Left ventricle myocardium superior (tissue), 1 donor: ENCODE measurements around the gene TET2. TPM values are rescaled to one million over a fixed set of nuclear protein-coding genes. Genes with fewer than 3 reads are reported as not detected.

Experiments used
- ATAC-seq: fragments of 200-7000 bp; cut with Tn5 transposase; one replicate; pipeline ENCODE4 v1.9.1; 2020; ENCODE audit warnings: mild to moderate bottlenecking, moderate library complexity
- DNase-seq: peaks from one replicate; pipeline ENCODE4 v3.0.0-alpha.2; 2020
- intact Hi-C: fragments of 100-400 bp; cut with micrococcal nuclease; formaldehyde crosslinking; loops from one replicate; pipeline ENCODE4 v1.11.0; 2022
- total RNA-seq: library from RNA; stranded (reverse); fragmentation: NEBNext Ultra II Directional; extraction: Animal tissue kit (Norgen Biotek cat#: 25700); gene quantifications from one replicate; pipeline ENCODE4 v1.2.1, GENCODE V29; 2021
- donor health status: DM: no; HTN: yes; CAD: no; lungs with severe emphysema.

Gene TET2
- total RNA-seq, 1 donor from 2014 or later = 15.4 TPM

- DNase-seq (no peak), ATAC-seq (no peak)
- intact Hi-C loops = no loop called here
Observed at GRCh38 chr4:105170711-105171110, 24.0 kb downstream of the TET2 start.

- intact Hi-C loops = no loop called here
- ATAC-seq (no peak), DNase-seq (no peak)
Observed at GRCh38 chr4:105171912-105172311, 25.2 kb downstream of the TET2 start.

GRCh38 chr4:105174098-105174497 lies 27.4 kb downstream of the TET2 start:
- no peak for DNase-seq
- intact Hi-C loops = no loop called here

DNA sequence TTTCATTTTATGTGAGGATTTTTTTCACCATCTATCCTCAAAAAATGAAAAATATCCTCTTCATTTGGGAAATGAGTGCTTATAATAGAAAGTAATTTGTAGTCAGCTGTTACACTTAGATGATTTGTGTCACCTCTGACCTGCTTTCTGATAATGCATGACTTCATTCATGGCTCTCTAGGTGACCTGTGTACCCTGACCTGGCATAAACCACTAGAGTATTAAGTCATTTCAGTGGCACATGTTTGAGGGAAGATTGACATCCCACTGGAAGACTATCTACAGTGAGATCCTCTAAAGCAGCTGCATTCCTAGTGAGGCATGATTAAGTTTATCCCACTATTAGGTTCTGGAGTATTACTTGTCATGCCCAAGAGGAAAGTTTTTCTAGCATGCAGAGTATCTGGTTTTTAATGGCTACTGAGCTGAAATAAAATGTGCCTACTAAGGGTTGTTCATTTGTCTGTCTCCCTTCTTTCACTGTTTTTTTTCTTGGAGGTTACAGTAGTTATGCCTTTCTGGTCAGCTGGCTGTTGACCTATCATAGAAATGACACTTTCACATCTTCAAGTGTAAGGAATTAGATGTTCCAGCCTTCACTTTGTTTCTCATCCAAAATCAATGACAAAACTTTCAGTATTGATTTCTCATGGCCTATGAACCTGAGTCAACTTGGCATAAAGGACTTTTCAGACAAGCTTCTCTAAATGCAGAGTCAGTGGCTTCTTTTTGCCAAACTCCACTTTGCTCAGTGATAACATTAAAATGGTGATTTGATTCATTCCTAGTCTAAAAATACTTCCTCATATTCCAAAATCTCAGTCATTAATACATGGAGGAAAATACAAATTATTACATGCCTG lies 33.1 kb downstream of the TET2 start:
- DNase-seq (no peak), ATAC-seq (peak; percentile 63)
- intact Hi-C loops = no loop called here

More at GRCh38 chr4:105174098-105174497, 27.4 kb downstream of the TET2 start:
- ATAC-seq = no peak

DNA sequence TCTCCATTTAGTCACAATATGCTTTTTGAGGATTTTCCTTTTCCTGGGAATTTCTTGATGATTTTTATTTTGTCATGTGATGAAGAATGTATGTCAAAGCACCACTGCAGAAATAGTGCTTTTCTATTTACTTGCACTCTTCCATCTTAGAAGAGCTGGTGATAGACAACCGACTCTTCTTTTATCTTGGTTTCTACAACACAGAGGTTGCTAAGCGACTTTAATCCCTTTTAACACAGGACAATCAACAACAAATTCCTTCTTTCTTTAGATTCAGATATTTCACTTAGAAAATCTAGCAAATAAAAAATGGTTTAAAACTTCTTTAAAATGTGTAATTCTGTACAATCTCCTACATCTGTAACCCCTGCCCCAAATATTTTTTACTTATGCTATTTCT lies 34.6 kb downstream of the TET2 start:
- no peak for DNase-seq
- intact Hi-C loops = no loop called here
- no peak for ATAC-seq

GRCh38 chr4:105182211-105182610 lies 35.5 kb downstream of the TET2 start:
- intact Hi-C loops = no loop called here
- DNase-seq (no peak), ATAC-seq (no peak)

- intact Hi-C loops = no loop called here
- peak; percentile 72 for ATAC-seq
- no peak for DNase-seq
Observed at GRCh38 chr4:105184316-105184980, 37.8 kb downstream of the TET2 start.

- peak; percentile 41 for DNase-seq
- peak; percentile 84 for ATAC-seq
- intact Hi-C loops = no loop called here
Observed at GRCh38 chr4:105186701-105187161, 40.1 kb downstream of the TET2 start.

GRCh38 chr4:105189855-105190650 lies 43.4 kb downstream of the TET2 start:
- intact Hi-C loops = no loop called here
- DNase-seq (no peak), ATAC-seq (no peak)

GRCh38 chr4:105191621-105192210 lies 45.0 kb downstream of the TET2 start:
- intact Hi-C loops = no loop called here
- ATAC-seq (peak; percentile 70), DNase-seq (no peak)

DNA sequence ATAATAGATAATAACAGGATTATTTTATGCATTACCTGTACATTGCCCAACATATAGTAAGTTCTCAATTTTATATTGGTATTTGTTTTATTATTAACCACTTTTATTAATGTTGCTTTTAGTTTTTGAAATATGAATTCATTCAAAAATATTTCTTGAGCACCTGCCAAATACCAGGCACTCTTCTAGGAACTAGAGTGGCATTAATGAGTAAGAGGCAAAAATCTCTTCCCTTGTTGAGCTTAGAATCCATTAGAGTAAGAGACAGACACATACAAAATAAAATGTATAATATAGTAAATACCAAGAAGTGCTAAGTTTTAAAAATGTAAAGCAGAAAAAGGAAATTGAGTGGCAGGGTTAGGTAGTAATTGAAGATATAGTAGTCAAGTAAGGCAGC lies 45.8 kb downstream of the TET2 start:
- intact Hi-C loops = no loop called here
- no peak for ATAC-seq
- no peak for DNase-seq

DNA sequence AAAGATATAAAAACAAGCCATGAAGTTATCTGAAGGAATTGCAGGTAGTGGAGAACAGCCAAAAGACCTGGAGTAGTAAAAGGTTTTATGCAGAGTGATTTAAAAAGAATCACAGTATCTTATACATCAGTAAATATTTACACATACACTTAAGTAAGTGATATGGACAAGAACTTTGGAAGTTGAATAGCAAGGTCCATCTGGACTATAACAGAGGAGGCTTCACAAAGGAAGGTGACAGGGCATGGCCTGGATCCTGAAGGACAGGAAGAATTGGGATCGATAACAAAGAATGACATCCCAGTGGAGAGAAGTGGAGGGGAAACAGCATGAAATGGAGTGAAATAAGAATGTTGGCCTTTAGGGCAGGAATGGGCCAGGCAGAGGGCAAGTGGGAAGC lies 46.2 kb downstream of the TET2 start:
- intact Hi-C loops = no loop called here

GRCh38 chr4:105193536-105193935 lies 46.9 kb downstream of the TET2 start:
- DNase-seq (no peak), ATAC-seq (no peak)
- intact Hi-C loops = no loop called here

More for the DNA sequence above, 46.2 kb downstream of the TET2 start:
- DNase-seq (no peak), ATAC-seq (no peak)

DNA sequence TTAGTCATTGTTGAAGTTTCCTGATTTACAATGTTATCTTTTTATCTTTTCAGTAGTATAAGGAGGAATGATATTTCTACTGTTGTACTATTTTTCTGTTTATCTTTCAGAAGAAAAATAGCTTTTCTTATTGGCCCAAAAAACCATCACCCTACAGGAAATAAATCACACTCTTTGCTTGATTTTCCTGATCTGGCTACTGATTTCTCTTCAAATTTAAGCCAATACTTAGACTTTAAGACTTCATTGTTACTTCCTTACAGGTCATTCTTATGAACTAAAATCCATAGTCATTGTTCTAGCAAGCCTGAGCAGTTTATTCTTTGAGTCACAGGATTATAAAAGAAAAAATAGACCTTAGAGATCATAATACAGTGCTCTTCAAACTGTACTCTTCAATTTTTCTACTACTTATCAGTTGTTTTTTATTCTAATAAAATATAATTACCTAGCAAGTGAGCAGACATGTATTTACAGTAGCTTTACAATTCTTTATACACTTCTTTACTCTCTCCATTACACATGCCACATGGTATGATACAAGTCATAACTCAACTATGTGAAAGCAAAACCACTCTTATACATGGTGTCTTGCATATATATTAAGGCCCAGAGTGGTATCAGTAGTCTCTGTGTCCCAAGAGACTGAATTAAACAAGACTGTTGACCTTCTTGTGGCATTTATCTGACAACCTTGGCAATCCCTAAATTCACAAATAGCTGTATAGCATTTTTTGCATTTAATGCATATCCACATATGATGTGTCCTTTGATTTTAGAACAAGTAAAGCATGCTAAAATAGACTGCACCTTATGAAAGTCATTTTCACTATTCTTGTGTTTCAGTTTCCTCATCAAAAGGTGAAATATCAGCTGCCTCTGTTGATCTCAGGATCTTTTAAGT lies 47.9 kb downstream of the TET2 start:
- no peak for ATAC-seq
- intact Hi-C loops = no loop called here
- no peak for DNase-seq

DNA sequence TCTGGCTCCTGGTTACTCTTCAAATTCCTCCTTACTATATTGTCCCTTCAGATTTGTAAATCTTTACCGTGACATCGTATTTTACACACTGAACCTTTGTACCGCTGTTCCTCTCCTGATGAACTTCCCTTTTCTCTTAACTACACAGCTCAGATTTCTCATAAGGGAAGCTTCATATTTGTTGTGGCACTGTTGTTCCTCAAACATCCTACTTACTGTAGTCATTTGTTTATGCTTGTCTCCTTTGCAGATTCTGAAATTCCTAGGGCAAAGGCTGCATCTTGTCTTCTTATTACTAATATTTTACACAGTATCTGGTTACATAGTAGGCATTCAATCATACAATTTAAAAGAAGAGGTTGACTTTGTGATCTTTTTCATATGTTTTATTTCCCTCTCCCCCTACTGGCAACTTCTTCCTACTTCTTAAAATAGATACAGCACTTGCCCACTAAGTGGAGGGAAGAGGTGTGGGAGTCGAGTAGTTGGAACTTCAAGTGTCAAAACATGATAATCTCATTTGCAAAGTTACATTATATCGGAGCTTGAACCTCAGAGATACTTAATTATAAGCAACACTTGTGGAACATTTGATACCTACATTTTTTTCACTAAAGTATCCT lies 50.0 kb downstream of the TET2 start:
- intact Hi-C loops = no loop called here
- DNase-seq = no peak
- ATAC-seq = peak; percentile 66

DNA sequence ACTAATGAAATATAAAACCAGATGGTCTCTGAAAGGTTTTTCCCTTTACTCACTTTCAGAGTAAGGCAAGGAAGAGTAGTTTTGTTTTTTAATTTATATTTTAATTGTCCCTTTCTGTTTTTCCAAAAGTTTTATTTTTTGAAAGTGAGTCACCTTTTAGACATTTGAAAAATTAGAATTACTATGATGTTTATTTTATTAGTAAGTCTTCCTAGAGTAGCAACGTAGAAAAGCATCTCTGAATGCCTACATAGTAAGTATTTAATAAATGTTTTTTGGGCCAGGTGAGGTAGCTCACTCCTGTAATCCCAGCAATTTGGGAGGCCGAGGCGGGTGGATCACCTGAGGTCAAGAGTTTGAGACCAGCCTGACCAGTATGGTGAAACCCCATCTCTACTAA lies 51.1 kb downstream of the TET2 start:
- no peak for DNase-seq
- ATAC-seq = no peak
- intact Hi-C loops = no loop called here

DNA sequence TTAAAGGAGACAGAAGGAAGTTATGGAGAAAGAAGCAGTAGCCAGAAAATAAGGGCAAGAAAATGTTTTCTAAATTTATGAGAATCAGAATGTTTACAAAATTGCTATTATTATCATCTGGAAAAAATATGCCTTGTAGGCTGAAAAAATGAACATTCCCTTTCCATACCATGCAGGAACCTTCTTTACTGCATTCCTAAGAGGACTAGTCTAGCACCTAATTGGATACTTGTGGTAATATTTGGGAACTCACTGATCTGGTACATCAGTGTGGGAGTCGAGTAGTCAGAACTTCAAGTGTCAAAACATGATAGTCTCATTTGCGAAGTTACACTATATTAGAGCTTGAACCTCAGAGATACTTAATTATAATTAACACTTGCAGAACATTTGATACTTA lies 51.9 kb downstream of the TET2 start:
- intact Hi-C loops = no loop called here
- no peak for ATAC-seq
- DNase-seq = no peak

DNA sequence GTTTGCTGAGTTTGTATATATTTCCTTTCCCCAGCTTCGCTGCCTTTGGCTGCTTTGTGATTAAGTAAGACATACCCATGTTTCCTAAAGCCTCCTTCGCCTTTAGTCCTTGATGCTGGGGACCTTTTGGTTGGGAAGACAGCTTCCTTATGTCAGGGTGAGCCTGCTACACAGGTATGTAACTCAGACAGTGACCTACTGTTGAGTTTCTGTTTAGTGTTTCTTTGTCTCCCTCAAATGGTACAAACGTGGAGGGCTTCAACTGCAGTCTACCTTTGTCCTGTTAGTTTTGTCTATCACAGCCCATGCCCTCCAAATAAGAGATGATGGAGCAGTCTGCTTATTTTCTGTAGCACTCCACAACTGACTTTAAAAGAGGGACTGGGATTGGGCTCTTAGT lies 59.5 kb downstream of the TET2 start:
- no peak for DNase-seq
- intact Hi-C loops = no loop called here
- ATAC-seq = no peak
